ENCODE data around the gene USE1.
A peak's percentile ranks its signal among the peaks of the same experiment; 100 is the strongest.

Gene USE1

GRCh38 chr19:17215127-17215971 is at the start of gene USE1:
Gene USE1, plus strand, starts transcription at chr19:17215357. Its CDS starts 49 bp downstream, at chr19:17215406.
- DNase-seq (ENCODE audit: low read depth): peak; percentile 94
- TF ChIP-seq, protein P1, sequence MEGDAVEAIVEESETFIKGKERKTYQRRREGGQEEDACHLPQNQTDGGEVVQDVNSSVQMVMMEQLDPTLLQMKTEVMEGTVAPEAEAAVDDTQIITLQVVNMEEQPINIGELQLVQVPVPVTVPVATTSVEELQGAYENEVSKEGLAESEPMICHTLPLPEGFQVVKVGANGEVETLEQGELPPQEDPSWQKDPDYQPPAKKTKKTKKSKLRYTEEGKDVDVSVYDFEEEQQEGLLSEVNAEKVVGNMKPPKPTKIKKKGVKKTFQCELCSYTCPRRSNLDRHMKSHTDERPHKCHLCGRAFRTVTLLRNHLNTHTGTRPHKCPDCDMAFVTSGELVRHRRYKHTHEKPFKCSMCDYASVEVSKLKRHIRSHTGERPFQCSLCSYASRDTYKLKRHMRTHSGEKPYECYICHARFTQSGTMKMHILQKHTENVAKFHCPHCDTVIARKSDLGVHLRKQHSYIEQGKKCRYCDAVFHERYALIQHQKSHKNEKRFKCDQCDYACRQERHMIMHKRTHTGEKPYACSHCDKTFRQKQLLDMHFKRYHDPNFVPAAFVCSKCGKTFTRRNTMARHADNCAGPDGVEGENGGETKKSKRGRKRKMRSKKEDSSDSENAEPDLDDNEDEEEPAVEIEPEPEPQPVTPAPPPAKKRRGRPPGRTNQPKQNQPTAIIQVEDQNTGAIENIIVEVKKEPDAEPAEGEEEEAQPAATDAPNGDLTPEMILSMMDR (IDR thresholded peaks at IDR 0.05; ENCODE audit: low read depth, low read length): no peak
- TF ChIP-seq MAX (IDR thresholded peaks at IDR 0.05; ENCODE audit: low read depth, low read length): peak; percentile 54
- peak; percentile 71 for TF ChIP-seq POLR2A (IDR thresholded peaks at IDR 0.05; ENCODE audit: extremely low read depth, insufficient read length)
- TF ChIP-seq MYC (IDR thresholded peaks at IDR 0.05; ENCODE audit: low read depth, low read length): peak; percentile 76
- H3K4me3 ChIP-seq (ENCODE audit: low read depth, low read length): peak within 1 kb of the TSS; percentile 69

DNA sequence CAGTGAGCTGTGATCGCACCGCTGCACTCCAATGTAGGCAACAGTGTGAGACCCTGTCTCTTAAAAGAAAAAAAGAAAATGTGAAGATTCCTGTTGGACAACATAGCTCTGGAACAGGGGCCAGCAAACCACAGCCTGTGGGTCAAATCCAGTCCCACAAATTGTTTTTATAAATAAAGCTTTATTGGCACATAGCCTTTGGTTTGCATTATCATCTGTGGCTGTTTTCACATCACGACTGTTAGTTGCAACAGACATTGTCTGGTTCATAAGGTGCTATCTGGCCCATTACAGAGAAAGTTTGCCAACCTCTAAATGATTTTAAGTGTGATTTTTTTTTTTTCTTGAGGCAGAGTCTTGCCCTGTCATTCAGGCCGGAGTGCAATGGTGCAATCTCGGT is 49.4 kb upstream of the USE1 start:
- no peak overlapping the region for H3K4me3 ChIP-seq (ENCODE audit: low read depth, low read length)
- no peak for DNase-seq (ENCODE audit: low read depth)
- TF ChIP-seq POLR2A (IDR thresholded peaks at IDR 0.05; ENCODE audit: extremely low read depth, insufficient read length) (no peak), MYC (IDR thresholded peaks at IDR 0.05; ENCODE audit: low read depth, low read length) (no peak), MAX (IDR thresholded peaks at IDR 0.05; ENCODE audit: low read depth, low read length) (no peak)
- TF ChIP-seq, protein P1 (IDR thresholded peaks at IDR 0.05; ENCODE audit: low read depth, low read length): no peak

DNA sequence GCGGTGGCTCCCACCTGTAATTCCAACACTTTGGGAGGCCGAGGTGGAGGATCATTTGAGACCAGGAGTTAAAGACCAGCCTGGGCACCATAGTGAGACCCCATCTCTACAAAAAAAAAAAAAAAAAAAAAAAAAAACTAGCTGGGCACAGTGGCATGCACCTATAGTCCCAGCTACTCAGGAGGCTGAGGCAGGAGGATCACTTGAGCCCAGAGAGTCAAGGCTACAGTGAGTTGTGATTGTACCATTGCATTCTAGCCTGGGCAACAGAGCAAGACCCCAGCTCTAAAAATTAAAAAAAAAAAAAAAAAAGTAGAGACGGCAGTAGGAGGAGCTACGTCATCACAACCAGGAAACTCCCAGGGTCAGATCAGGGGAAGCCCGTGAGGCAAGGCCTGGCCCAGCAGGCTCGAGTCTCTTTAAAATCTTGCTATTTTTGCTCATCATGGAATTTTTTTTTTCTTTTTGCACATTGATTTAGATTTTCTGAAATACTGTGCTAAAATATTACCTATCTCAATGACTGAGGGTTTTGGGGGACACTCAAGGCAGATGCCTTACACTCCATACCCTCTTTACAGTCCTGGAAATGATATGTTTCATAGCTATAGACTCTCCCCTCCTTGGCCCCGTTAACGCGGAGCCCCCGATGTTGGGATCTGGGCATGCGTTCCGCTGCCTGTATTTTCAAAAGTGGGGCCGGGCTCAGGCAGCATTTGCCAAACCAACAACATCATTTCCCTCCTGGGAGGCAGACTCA is 44.4 kb upstream of the USE1 start:
- no peak for DNase-seq (ENCODE audit: low read depth)
- no peak overlapping the region for H3K4me3 ChIP-seq (ENCODE audit: low read depth, low read length)
- TF ChIP-seq MYC (IDR thresholded peaks at IDR 0.05; ENCODE audit: low read depth, low read length) (no peak), MAX (IDR thresholded peaks at IDR 0.05; ENCODE audit: low read depth, low read length) (no peak), POLR2A (IDR thresholded peaks at IDR 0.05; ENCODE audit: extremely low read depth, insufficient read length) (no peak)
- TF ChIP-seq, protein P1 (IDR thresholded peaks at IDR 0.05; ENCODE audit: low read depth, low read length): no peak

DNA sequence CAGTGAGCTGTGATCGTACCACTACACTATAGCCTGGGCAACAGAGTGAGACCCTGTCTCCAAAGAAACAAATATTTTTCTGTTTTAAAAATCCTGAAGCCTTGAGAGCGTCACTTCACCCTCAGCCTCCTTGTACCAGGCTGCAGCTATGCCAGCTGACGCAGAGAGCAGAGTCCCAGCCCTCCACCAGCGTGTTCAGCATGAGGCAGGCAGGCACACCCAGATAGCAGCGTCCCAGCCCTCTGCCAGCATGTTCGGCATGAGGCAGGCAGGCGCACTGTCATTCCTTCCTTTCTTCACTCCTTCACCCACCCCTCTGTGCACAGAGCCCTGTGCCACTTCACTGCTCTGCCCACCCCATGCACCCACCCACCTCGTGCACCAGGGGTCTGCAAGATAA is 43.3 kb upstream of the USE1 start:
- no peak for DNase-seq (ENCODE audit: low read depth)
- TF ChIP-seq, protein P1 (IDR thresholded peaks at IDR 0.05; ENCODE audit: low read depth, low read length): no peak
- no peak for TF ChIP-seq MYC (IDR thresholded peaks at IDR 0.05; ENCODE audit: low read depth, low read length)
- no peak for TF ChIP-seq POLR2A (IDR thresholded peaks at IDR 0.05; ENCODE audit: extremely low read depth, insufficient read length)
- no peak for TF ChIP-seq MAX (IDR thresholded peaks at IDR 0.05; ENCODE audit: low read depth, low read length)
- no peak overlapping the region for H3K4me3 ChIP-seq (ENCODE audit: low read depth, low read length)

DNA sequence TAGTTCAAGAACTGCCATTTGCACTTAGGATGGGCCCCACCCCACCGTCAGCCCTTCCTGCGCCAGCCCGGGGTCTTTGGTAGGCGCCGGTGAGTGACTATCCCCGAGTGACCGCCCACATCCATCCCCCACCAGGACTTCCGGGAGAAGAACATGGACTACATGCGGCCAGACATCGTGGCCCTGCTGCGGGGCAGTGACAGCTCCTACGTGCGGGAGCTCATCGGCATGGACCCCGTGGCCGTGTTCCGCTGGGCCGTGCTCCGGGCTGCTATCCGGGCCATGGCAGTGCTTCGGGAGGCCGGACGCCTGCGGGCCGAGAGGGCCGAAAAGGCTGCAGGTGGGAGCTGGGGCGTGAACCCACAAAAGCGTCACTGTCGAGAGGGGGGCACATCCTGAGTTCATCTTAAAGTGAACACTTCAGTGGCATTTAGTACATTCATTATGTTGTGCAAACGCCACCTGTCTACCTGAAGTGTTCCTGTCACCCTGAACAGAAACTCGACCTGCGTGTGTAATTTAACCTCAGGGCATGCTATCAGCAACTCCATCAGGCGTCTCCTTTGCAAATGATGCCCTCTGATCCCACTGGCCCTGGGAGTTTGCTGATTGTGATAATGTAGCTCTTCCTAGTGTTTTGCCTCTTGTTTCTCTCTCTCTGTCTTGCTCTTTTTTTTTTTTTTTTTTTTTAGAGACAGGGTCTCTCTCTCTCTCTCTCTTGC is 42.4 kb upstream of the USE1 start:
- H3K4me3 ChIP-seq (ENCODE audit: low read depth, low read length): no peak overlapping the region
- no peak for DNase-seq (ENCODE audit: low read depth)
- TF ChIP-seq MYC (IDR thresholded peaks at IDR 0.05; ENCODE audit: low read depth, low read length): no peak
- no peak for TF ChIP-seq MAX (IDR thresholded peaks at IDR 0.05; ENCODE audit: low read depth, low read length)
- TF ChIP-seq POLR2A (IDR thresholded peaks at IDR 0.05; ENCODE audit: extremely low read depth, insufficient read length): no peak
- TF ChIP-seq, protein P1 (IDR thresholded peaks at IDR 0.05; ENCODE audit: low read depth, low read length): no peak

Measured in NB4 (cell line).